Activated naive CD4-positive, alpha-beta T cell treated with anti-CD3 and anti-CD28 coated beads, Interleukin-2, amount 50 U/mL, for 72 hours (primary cell): Measurements from ENCODE around the gene BCKDHB. TPM values are rescaled to one million over a fixed set of nuclear protein-coding genes. Genes with fewer than 3 reads are reported as not detected.

ENCODE experiments used
- ATAC-seq, 2 donors: fragments of 150-1000 bp; cut with Tn5 transposase; 2 replicates each; pipeline ENCODE4 v1.10.0; 2021; ENCODE audit warnings: mild to moderate bottlenecking in 2 of 2, moderate library complexity in 2 of 2
- DNase-seq, 2 donors: peaks; one replicate each; pipeline ENCODE4 v3.0.0; 2021 to 2022; ENCODE audit warnings: low spot score in 2 of 2
- H3K27ac Mint-ChIP-seq, 2 donors: one replicate each; pipeline ENCODE4 v1.8.0; 2022; ENCODE audit warnings: mild to moderate bottlenecking in 2 of 2, mixed read lengths in 2 of 2
- H3K36me3 Mint-ChIP-seq, 2 donors: one replicate each; pipeline ENCODE4 v1.8.0; 2022; ENCODE audit warnings: mixed read lengths in 2 of 2
- H3K9me3 Mint-ChIP-seq, 2 donors: one replicate each; pipeline ENCODE4 v1.8.0; 2022; ENCODE audit warnings: mixed read lengths in 2 of 2
- total RNA-seq, 2 donors: library from RNA; stranded (reverse); gene quantifications; one replicate each; pipeline ENCODE4 v1.2.3, GENCODE V29; 2022

Gene BCKDHB
- total RNA-seq, 2 donors from 2014 or later: 15.2 to 20.5 TPM

DNA sequence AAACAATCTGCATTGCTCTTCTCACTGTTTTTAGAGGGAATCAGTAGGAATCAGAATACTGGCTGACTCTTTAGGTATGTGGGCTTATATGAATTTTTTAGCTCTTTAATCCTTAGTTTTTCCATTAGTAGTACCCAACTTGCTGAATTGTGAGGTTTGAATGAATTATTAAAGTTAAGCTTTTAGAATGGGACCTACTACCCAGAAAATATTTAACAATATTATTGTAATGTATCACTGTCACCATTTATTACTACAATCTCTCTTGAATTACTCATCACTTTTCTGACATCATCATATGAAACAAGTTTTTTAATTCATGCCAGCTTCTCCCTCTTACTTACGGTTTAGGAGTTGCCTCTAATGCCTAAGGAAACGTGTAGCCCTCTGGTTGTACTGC, 212.7 kb downstream of the BCKDHB start:
- no peak for ATAC-seq
- Mint-ChIP-seq H3K9me3 (no peaks in the 10 kb centered on the region), H3K36me3 (peaks cover 0 to 2% of the 10 kb centered on the region in 2 donors), H3K27ac (no peak overlapping the region)
- no peak for DNase-seq

DNA sequence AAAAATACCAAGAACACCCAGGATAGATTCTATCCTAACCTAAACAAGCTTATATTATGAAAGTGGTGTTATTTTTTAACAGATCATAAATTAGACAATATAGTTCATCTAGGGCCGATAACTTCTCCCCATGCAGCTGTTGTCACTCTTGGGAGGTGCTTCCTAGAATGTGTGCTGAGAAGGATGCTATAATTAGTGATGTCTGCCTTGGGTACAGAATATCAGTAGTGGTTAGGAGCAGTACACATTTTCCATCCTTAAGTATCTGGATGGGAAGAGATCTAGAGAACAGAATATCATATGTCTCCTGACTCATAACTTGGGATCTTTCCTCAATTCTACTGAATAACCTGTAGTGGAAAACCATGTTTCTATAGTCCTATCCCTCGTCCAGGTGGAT, 214.5 kb downstream of the BCKDHB start:
- Mint-ChIP-seq H3K9me3 (no peaks in the 10 kb centered on the region), H3K27ac (no peak overlapping the region), H3K36me3 (no peaks in the 10 kb centered on the region)
- DNase-seq: no peak
- no peak for ATAC-seq

DNA sequence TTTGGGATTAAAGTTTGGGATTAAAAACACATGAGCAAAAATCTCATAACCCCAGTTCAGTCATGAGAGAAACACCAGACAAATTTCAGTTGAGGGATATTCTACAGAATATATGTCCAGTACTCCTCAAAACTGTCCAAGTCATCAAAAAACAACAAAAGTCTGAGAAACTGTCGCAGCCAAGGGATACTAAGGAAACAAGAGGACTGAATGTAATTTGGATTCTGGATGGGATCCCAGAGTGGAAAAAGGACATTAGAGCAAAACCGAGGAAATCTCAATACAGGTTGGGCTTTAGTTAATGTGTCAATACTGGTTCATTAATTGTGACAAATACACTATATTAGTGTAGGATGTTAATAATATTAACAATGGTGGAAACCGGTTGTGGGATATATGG, 219.3 kb downstream of the BCKDHB start:
- DNase-seq (no peak), ATAC-seq (no peak)
- Mint-ChIP-seq H3K36me3 (no peaks in the 10 kb centered on the region), H3K27ac (no peak overlapping the region), H3K9me3 (no peaks in the 10 kb centered on the region)

DNA sequence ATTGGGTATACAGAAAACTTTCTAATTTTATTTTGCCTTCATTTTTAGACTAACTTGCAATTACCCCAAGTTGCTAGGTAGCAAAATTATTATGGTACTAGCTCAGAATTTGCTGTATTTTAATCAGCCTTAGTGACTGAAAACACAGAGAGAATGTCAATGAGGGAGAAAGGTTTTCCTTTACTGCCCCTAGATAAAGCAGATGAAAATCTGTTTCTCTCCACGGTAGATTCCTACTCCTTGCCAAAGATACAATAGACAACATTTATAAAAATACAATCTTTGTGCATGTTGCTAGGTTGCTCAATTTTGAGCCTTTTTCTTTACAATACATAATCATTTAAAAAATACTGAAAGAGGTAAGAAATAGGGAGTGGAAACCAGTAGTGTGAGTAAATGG, 222.2 kb downstream of the BCKDHB start:
- ATAC-seq (no peak), DNase-seq (no peak)
- H3K27ac Mint-ChIP-seq: no peak overlapping the region

DNA sequence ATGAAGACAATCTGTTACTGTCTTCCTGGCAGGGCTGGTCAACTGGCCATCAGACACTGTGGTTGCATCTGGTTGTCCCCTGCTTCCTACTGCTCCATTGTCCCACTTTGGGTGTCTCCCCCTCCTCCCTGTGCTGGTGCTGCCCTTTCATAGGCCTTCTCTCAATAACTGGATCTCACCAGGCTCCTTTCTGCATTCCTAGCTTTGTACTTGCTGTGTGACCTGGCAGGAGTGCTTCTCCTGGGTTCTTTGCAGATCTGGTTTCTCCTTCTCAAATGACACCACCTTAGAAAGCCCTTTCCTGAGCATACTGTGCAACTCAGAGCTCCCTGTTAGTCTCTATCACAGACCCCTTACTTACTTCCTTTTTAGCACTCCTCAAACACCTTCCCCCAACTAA, 223.0 kb downstream of the BCKDHB start:
- no peak for ATAC-seq
- DNase-seq: no peak
- Mint-ChIP-seq H3K9me3 (no peaks in the 10 kb centered on the region), H3K36me3 (no peaks in the 10 kb centered on the region), H3K27ac (peak overlapping the region in 1 of 2 donors; percentile 18)

More for the DNA sequence above, 222.2 kb downstream of the BCKDHB start:
- no peaks in the 10 kb centered on the region for H3K36me3 Mint-ChIP-seq
- no peaks in the 10 kb centered on the region for H3K9me3 Mint-ChIP-seq

DNA sequence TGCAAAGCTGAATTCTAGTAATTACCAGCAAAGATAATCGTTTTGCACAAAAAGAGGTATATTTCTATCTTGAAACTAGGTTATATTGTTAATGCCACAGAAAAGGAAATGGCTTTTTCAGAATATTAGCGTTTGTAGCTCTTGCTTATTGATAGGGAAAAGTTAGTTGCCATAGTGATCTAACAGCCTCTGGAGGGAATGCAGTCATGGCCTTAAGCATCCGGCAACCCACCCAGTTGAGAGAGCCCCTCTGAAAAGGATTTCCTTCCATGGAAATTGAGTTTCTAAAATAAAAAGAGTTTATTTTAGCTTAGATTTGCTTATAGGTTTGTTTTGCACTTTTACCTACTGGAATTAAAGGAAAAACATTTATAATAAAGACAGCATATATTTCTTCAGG, 224.5 kb downstream of the BCKDHB start:
- H3K36me3 Mint-ChIP-seq: no peaks in the 10 kb centered on the region

DNA sequence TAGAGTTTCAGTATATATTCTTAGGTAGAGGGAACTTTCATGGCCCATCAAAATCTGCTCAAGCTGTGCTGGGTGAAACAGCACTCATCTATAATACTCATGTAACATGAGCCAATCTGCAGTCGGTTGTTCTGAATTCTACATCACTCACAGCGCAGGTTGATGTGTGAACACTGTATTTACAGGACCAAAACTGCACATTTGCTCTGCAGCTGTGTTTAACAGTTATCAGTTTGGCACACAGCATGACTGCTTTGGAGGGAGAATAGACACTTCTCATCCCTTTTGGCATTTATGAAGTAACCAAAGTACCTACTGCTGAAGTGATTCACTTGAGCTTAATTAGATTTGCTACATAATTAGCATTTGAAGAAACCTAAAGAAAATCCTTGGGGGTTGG, 225.1 kb downstream of the BCKDHB start:
- no peaks in the 10 kb centered on the region for H3K36me3 Mint-ChIP-seq
- H3K9me3 Mint-ChIP-seq: no peaks in the 10 kb centered on the region
- ATAC-seq: no peak
- DNase-seq: no peak
- H3K27ac Mint-ChIP-seq: no peak overlapping the region

More for the DNA sequence above, 224.5 kb downstream of the BCKDHB start:
- H3K27ac Mint-ChIP-seq: no peak overlapping the region
- ATAC-seq: no peak
- H3K9me3 Mint-ChIP-seq: no peaks in the 10 kb centered on the region
- DNase-seq: no peak

DNA sequence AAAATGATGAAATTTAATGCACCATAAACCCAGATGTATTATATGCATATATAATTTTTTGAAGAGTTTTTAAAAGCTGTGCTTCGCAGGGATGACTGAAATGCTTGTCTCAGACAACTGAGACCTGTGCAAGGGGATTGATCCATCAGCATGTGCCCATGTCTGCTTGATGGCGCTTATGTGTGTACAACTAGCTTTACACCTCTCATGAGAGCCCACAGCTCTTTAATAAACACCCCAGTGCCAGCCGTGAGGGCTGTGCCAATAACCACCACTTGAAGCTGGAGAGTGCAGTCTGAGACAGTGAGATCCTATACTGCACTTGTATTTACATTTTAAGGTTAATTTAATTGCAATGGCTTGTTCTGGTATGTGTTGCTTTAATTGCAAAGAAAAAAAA, 225.5 kb downstream of the BCKDHB start:
- ATAC-seq (no peak), DNase-seq (no peak)
- no peak overlapping the region for H3K27ac Mint-ChIP-seq
- H3K9me3 Mint-ChIP-seq: no peaks in the 10 kb centered on the region
- H3K36me3 Mint-ChIP-seq: no peaks in the 10 kb centered on the region

DNA sequence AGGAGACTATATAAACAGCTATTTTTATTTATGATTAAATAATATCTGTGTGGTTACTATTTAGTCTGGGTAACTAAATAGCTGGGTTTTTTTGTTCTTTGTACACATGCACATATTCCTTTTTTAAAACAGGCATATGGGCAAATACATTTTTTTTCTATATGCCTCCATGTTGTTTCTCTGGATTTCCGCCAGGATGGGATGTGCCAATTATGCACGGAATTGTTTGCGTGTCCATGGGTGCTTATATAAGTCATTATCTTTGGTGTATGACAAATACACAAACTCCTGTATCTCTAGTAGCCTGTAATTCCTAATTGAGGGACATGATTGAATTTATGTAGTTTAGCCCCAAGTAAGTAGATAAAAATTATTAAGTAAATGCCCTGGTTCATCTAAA, 226.9 kb downstream of the BCKDHB start:
- Mint-ChIP-seq H3K9me3 (no peaks in the 10 kb centered on the region), H3K27ac (no peak overlapping the region), H3K36me3 (no peaks in the 10 kb centered on the region)
- no peak for ATAC-seq
- no peak for DNase-seq

DNA sequence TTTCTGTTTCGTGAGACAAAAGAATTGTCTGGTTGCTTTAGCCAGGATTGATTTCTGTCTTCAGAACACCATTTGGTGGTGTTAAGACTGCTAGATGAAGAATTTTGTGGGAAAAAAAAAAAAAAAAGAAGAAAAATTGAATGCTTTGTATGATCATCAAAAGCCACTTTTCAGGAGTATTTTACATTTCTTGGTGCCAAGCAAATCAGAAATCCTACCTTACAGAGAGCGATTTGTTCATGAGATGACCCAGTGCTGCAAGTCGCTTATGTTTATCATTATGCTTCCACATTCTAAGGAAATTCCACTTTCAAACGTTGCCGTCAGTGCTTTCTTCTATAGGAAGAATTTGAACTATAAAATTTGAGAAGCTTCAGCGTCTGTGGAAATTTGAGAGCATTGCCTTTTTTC, 228.7 kb downstream of the BCKDHB start:
- no peak for ATAC-seq
- H3K9me3 Mint-ChIP-seq: no peaks in the 10 kb centered on the region
- no peak for DNase-seq
- H3K36me3 Mint-ChIP-seq: no peaks in the 10 kb centered on the region
- no peak overlapping the region for H3K27ac Mint-ChIP-seq

DNA sequence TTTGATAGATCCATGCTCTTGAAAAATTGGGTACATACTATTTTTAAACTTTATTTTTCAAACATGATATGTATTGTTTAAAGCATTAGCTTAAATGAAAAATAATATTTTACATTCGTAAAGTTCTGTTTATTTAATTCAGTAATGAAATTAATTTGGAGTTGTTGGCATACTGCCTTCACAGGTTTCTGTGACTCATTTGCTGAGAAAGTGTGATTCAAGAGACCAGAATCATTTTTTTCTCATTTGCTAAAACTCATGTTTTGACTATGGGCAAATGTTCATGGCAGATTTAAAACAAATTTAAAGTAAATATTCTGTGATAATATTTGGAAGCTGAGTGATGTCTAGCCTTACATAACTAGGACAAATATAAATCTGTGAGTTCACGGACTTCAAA, 230.4 kb downstream of the BCKDHB start:
- H3K27ac Mint-ChIP-seq: no peak overlapping the region
- ATAC-seq: no peak
- no peaks in the 10 kb centered on the region for H3K9me3 Mint-ChIP-seq
- DNase-seq: no peak
- H3K36me3 Mint-ChIP-seq: no peaks in the 10 kb centered on the region

DNA sequence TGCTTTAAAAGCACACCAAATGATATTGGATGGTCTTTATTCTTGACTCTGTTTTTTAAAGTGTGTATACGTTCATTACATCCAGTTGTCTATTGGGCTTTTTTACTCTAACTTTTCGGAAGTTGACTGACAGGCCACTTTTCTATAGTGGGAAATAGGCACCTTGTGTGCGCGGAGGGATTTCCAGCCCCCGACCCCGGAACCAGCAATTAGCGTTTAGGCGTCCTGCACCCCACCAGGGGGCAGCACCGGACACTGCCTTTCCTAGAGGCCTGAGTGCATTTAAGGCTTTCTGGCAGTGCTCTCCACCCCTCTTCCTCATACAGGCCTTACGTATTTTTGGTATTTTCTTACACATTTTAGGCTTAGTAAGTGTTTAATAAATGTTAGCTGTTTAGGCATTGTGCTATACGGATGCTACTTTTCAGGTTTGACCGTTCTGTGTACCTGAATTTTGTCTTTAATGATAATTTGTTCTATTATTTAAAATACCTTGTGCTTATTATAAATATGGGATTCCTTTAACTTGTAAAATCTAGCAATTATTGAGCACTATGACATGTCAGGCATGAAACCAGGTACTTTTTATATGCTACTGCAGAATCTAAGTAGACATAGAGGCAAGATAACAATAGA, 231.8 kb downstream of the BCKDHB start:
- no peaks in the 10 kb centered on the region for H3K36me3 Mint-ChIP-seq
- H3K9me3 Mint-ChIP-seq: no peaks in the 10 kb centered on the region
- DNase-seq (peak in 1 of 2 donors; percentile 72), ATAC-seq (peak; percentile 36 to 51)
- H3K27ac Mint-ChIP-seq: no peak overlapping the region

DNA sequence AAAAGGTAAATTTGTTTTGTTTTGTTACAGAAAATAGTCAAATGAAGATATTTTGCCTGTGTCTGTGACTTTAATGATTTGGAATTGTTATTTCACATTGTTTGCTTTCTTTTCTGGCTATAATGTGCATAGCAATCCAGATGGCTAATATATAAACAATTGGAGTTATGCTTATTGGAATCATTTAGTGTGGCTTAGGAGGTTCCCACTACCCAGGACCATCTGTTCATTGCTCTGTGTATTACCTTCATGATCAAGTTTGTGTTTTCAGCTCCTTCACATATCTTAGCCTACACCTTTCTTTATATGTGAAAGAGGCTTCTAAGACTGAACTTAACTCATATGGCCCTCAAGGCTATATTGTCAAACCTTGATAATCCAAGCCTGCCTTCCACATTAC, 232.9 kb downstream of the BCKDHB start:
- no peak overlapping the region for H3K27ac Mint-ChIP-seq
- H3K9me3 Mint-ChIP-seq: no peaks in the 10 kb centered on the region
- ATAC-seq (no peak), DNase-seq (no peak)
- H3K36me3 Mint-ChIP-seq: no peaks in the 10 kb centered on the region

DNA sequence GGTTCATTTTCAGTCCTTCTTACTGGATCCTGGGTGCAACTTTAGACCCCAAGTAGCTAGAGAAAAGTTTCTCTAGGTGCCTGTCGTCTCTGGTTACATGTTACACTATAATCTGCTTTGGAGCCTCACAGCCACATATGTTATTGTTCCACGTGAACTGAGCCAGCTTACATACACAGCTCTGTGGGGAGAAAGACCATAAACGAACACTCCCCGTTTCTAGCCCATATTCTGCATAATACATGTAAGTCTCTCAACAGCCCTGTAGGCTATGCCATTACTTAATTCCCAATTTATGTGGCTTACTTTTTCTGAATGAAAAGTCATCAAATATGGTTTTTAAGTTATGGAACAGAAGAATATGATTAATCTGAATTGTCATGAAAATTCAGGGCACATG, 233.8 kb downstream of the BCKDHB start:
- no peak for DNase-seq
- Mint-ChIP-seq H3K36me3 (no peaks in the 10 kb centered on the region), H3K27ac (no peak overlapping the region), H3K9me3 (no peaks in the 10 kb centered on the region)
- ATAC-seq: no peak

DNA sequence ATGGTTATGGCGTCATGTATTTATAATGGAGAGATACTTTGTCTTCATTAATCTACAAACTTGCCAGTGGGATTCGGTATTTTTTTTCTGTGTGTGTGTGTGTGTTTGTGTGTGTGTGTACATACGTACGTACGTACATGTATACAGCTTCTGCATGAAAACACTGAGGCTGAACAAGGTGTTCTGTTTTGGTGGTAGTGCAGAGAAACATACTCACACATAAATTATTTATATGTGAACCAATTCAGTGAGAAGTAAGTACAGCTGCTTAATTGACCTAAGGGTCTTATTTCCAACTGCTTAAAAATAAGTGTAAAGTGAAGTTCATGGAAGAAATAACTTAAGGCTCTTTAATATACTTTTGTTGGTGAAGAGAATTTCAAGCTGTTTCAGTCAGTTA, 234.2 kb downstream of the BCKDHB start:
- ATAC-seq (no peak), DNase-seq (no peak)
- Mint-ChIP-seq H3K27ac (no peak overlapping the region), H3K9me3 (no peaks in the 10 kb centered on the region), H3K36me3 (no peaks in the 10 kb centered on the region)

DNA sequence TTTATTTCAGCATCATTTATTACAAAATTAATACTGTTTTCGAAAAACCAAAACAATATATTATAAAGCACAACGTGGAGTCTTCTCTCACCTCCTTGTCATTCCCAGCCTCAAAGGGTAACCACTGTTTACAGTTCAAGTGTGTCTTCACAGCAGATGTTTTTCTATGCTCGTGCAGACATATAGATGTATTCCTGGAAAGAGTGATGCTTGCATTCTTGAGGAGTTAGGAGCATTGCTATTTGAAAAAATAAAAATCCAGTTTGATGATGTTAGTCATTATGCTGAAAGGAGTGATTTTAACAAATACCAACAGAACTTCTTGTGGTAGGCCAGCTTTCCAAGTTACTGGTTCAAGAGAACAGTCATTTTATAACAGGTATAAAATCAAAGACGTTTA, 234.9 kb downstream of the BCKDHB start:
- no peaks in the 10 kb centered on the region for H3K9me3 Mint-ChIP-seq
- H3K27ac Mint-ChIP-seq: no peak overlapping the region
- ATAC-seq (no peak), DNase-seq (no peak)
- H3K36me3 Mint-ChIP-seq: no peaks in the 10 kb centered on the region

DNA sequence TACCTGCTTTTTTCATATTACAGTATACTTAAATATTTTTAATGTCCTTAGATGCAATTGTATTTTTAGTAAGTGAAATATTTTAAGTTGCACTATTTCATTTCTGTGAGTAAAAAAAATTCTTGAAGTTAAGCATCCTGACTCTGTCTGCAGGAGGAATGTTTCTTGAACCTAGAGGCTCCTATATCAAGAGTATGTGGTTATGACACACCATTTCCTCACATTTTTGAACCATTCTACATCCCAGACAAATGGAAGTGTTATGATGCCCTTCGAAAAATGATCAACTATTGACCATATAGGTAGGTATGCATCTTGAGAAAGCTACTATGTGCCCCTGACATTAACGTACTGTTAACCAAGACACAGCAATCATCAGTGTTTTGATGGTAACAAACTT, 237.0 kb downstream of the BCKDHB start:
- Mint-ChIP-seq H3K27ac (no peak overlapping the region), H3K9me3 (no peaks in the 10 kb centered on the region), H3K36me3 (no peaks in the 10 kb centered on the region)
- ATAC-seq: no peak
- no peak for DNase-seq

DNA sequence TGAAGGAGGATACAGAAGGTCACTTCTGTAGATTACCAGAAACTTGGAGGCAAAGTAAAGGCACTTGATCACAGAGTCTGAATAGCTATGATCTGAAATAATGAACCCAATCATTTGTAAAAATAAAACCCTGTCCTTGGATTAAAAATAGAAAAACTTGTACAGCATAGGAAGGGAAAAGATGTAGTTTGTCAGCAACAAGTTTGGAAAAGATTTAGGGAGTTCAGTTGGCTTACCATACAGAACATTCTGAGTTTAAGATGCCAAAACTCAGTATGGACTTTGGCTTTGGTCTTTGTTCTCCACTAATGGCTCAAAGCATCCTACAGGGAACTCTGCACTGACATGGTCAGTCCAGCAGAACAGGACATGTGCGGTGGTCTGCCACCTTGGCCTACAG, 240.6 kb downstream of the BCKDHB start:
- H3K27ac Mint-ChIP-seq: no peak overlapping the region
- no peak for ATAC-seq
- no peaks in the 10 kb centered on the region for H3K36me3 Mint-ChIP-seq
- no peaks in the 10 kb centered on the region for H3K9me3 Mint-ChIP-seq
- no peak for DNase-seq

DNA sequence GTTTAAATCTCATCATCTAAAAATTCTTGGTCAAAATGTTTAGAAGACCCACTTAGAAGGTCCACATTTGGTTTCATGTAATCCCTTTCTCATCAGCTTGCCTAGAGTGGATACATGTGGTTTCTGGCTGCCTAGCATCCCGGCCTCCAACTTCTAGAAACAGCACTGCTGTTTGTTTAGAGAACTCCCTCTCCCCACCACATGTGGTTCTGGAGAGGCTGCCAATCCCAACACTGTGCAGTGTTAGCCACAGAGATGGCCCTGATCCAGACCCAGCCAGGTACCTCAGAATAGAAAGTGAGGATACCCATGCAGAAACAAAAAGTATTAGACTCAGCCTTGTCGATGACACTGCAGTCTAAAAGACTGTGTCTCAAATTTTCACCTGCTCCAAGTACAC, 241.8 kb downstream of the BCKDHB start:
- no peak overlapping the region for H3K27ac Mint-ChIP-seq
- H3K36me3 Mint-ChIP-seq: no peaks in the 10 kb centered on the region
- ATAC-seq (no peak), DNase-seq (no peak)
- H3K9me3 Mint-ChIP-seq: no peaks in the 10 kb centered on the region
